ENCODE results near the gene GAREM1. TPM values are rescaled to one million over a fixed set of nuclear protein-coding genes. Genes with fewer than 3 reads are reported as not detected.

GAREM1 gene
- total RNA-seq, 2 experiments from 2014 or later = 0.05 TPM; not detected in 1

DNA sequence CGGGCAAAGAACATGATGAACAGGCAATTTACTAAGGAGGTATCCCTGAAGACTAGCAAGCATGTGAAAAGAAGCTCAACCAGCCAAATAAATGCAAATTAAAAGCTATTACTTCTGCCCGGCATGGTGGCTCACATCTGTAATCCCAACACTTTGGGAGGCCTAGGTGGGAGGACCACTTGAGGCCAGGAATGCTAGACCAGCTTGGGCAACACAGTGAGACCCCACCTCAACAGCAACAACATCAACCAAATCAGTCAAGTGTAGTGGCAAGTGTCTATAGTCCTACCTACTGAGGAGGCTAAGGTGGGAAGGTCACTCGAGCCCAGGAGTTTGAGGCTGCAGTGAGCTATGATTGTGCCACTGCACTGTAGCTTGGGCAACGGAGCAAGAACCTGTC is 141.7 kb downstream of the GAREM1 start:
- intact Hi-C loops (cut with micrococcal nuclease) = no loop called here

DNA sequence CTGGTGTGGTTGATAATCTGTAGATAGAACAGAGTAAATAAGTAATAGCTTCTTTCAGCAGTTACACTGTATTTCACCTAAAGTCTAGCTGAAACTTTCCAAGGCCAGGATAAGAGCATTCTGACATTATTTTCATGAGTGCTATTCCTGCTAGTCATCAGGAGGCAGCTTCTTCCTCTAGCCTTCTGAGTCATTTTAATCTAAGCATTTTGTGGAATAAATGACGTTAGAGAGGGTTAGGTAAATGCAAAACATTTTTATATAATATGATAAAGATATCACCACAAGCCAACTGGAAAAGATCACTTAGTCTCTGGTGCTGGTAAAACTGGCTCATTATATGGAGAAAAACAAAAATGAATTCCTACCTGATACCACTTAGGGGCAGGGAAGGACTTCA is 142.3 kb downstream of the GAREM1 start:
- intact Hi-C loops (cut with micrococcal nuclease) = no loop called here
- no peak overlapping the region for H3K4me3 Mint-ChIP-seq
- H3K27me3 Mint-ChIP-seq = peaks cover 16% of the 10 kb centered on the region
- ChIA-PET CTCF (no interaction called here), POLR2A (no interaction called here)
- no peak overlapping the region for H3K27ac Mint-ChIP-seq
- H3K9me3 Mint-ChIP-seq = no peaks in the 10 kb centered on the region
- no peaks in the 10 kb centered on the region for H3K4me1 Mint-ChIP-seq (ENCODE audit: low read depth)
- no peak for DNase-seq
- H3K36me3 Mint-ChIP-seq = no peaks in the 10 kb centered on the region

More for the DNA sequence above, 141.7 kb downstream of the GAREM1 start:
- Mint-ChIP-seq H3K9me3 (no peaks in the 10 kb centered on the region), H3K27ac (no peak overlapping the region), H3K4me1 (ENCODE audit: low read depth) (no peaks in the 10 kb centered on the region), H3K36me3 (no peaks in the 10 kb centered on the region), H3K27me3 (peaks cover 16% of the 10 kb centered on the region), H3K4me3 (no peak overlapping the region)
- CTCF ChIA-PET = no interaction called here
- POLR2A ChIA-PET = no interaction called here
- no peak for DNase-seq

DNA sequence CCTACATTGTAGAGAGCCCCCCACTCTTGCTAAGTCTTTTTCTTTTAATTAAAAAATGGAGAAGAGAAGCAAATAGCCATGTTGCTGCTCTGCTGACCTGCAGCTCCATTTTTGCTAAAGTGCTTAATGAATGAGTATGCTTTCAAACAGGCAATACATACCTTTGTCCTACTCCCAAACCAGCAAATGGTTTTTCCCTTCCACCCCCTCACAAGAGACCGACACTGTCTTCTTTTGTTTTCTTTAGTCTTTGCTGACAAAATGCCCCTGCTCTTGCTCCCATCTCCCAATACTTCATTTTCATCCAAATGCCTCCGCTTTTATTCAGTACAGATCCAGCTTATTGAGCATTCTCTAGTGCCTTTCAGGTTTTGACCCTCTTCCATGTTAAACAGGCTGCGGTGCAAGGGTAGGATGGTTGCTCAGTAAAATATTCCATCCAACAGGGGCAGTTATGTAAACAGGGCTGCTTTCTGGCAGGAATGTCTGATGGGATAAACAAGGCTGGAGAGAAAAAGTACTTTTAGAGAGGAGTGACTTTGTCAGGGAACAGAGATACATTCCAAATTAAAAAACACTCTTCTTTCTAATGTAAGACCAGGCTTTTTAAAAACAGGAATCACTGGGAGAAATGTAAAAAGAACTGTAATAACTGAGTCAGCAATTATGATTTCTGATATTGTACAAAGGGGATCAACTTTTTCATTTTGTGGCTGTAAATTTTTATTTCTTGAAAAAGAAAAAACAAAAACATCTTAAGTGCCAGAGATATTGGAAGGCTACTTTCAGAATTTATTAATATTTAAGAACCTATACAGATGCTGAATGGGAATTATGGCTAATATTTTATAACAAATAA is 144.0 kb downstream of the GAREM1 start:
- H3K9me3 Mint-ChIP-seq = no peaks in the 10 kb centered on the region
- no peaks in the 10 kb centered on the region for H3K4me1 Mint-ChIP-seq (ENCODE audit: low read depth)
- DNase-seq = no peak
- no peak overlapping the region for H3K4me3 Mint-ChIP-seq
- H3K27ac Mint-ChIP-seq = no peak overlapping the region
- ChIA-PET CTCF (no interaction called here), POLR2A (no interaction called here)
- peaks cover 16% of the 10 kb centered on the region for H3K27me3 Mint-ChIP-seq
- H3K36me3 Mint-ChIP-seq = no peaks in the 10 kb centered on the region
- intact Hi-C loops (cut with micrococcal nuclease) = no loop called here

GRCh38 chr18:32324181-32324580 is 146.5 kb downstream of the GAREM1 start:
- DNase-seq = no peak
- no peaks in the 10 kb centered on the region for H3K4me1 Mint-ChIP-seq (ENCODE audit: low read depth)
- H3K27ac Mint-ChIP-seq = no peak overlapping the region
- peaks cover 15% of the 10 kb centered on the region for H3K27me3 Mint-ChIP-seq
- H3K4me3 Mint-ChIP-seq = no peak overlapping the region
- intact Hi-C loops (cut with micrococcal nuclease) = no loop called here
- no peaks in the 10 kb centered on the region for H3K36me3 Mint-ChIP-seq
- POLR2A ChIA-PET = no interaction called here
- CTCF ChIA-PET = no interaction called here
- no peaks in the 10 kb centered on the region for H3K9me3 Mint-ChIP-seq

- intact Hi-C loops (cut with micrococcal nuclease) = no loop called here
- H3K27ac Mint-ChIP-seq = no peak overlapping the region
Observed at GRCh38 chr18:32321826-32322225, 148.9 kb downstream of the GAREM1 start.

DNA sequence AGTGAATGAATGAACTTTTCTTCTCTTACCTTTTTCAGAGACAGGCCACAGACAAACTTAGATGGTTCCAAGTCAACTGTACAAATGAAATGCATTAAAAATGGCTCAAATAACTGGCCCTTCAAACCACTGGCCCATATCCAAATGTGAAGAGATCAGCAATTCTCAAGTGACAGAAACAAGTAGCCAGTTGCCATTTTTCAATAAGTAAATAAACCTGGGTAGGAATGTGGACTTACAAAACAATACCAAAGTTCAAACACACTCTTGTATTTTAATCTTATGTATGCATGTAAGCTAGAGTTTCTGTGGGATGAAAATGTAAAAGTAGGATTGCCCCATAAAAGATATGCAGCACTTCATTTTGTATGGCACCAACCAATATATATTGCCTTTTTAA is 151.6 kb downstream of the GAREM1 start:
- no peaks in the 10 kb centered on the region for H3K9me3 Mint-ChIP-seq
- no peak for DNase-seq
- no peak overlapping the region for H3K4me3 Mint-ChIP-seq
- no peak overlapping the region for H3K27ac Mint-ChIP-seq
- H3K4me1 Mint-ChIP-seq (ENCODE audit: low read depth) = no peaks in the 10 kb centered on the region
- POLR2A ChIA-PET = no interaction called here
- CTCF ChIA-PET = no interaction called here
- no peaks in the 10 kb centered on the region for H3K36me3 Mint-ChIP-seq
- peaks cover 5% of the 10 kb centered on the region for H3K27me3 Mint-ChIP-seq
- intact Hi-C loops (cut with micrococcal nuclease) = no loop called here

More at GRCh38 chr18:32321826-32322225, 148.9 kb downstream of the GAREM1 start:
- H3K4me3 Mint-ChIP-seq = no peak overlapping the region
- peaks cover 7% of the 10 kb centered on the region for H3K27me3 Mint-ChIP-seq
- H3K9me3 Mint-ChIP-seq = no peaks in the 10 kb centered on the region
- POLR2A ChIA-PET = no interaction called here
- CTCF ChIA-PET = interaction anchor here (0.5 kb wide), 1 partner anchor 55 kb away, joined by 3 read pairs; no protein-coding TSS in a partner anchor
- no peak for DNase-seq
- H3K36me3 Mint-ChIP-seq = no peaks in the 10 kb centered on the region
- no peaks in the 10 kb centered on the region for H3K4me1 Mint-ChIP-seq (ENCODE audit: low read depth)

DNA sequence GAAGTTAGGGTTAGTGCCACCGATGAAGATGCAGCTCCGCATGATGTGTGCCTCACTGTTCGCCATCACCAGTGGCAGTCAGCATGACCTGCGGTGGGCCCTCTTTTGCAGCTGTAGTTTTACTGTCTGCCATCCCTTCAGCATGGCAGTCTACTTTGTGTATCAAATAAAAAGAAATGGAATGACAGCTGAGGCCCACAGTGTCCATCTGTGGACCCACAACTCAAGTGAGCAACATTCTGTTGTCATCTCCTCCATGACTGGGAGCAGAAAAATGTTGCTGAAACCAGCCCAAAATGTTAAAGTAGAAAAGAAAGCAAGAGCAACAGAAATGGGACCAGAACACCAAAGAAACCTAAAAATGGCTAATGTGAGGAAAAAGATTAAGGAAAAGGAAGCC is 152.1 kb downstream of the GAREM1 start:
- Mint-ChIP-seq H3K4me1 (ENCODE audit: low read depth) (no peaks in the 10 kb centered on the region), H3K27me3 (peaks cover 5% of the 10 kb centered on the region), H3K4me3 (no peak overlapping the region), H3K27ac (no peak overlapping the region), H3K36me3 (no peaks in the 10 kb centered on the region), H3K9me3 (no peaks in the 10 kb centered on the region)
- POLR2A ChIA-PET = no interaction called here
- CTCF ChIA-PET = no interaction called here
- intact Hi-C loops (cut with micrococcal nuclease) = no loop called here
- no peak for DNase-seq

DNA sequence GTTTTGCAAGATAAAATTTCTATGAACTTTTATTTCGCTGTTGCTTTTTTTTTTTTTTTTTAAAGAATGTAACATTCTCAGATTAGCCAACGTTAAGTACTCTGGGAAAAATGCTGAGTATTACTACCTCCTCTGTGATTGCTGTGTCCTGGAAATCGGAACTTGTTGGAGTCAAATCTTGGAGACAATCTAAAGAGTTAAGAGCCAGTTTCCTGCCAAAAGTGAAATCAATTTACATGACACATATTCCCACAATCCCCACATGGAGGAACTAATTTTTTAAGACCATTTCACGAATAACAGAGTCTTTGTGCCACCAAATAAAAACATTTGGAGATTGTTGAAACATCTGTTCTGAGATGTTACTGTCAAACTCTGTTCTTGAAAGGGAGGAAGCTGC is 153.0 kb downstream of the GAREM1 start:
- no peak for DNase-seq
- H3K36me3 Mint-ChIP-seq = no peaks in the 10 kb centered on the region
- ChIA-PET CTCF (no interaction called here), POLR2A (no interaction called here)
- intact Hi-C loops (cut with micrococcal nuclease) = no loop called here
- H3K27me3 Mint-ChIP-seq = peaks cover 5% of the 10 kb centered on the region
- no peak overlapping the region for H3K27ac Mint-ChIP-seq
- no peak overlapping the region for H3K4me3 Mint-ChIP-seq
- no peaks in the 10 kb centered on the region for H3K4me1 Mint-ChIP-seq (ENCODE audit: low read depth)
- no peaks in the 10 kb centered on the region for H3K9me3 Mint-ChIP-seq

DNA sequence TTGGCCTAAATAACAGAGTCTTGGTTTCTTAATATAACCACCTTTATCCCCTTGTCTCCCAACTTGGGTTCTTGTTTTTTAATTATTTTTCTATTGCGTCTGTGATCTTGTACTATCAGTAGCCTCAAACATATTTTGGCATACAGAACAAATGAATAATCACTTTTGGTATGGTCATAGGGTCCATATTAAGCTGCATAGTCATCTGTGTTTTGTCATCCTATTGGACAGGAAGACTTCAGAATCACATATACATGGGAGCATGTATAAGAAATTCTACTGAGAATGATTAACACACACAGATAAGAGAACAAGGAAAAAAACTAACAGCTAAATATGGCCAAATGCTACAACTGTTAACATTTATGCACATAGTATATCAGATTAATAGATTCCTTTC is 154.8 kb downstream of the GAREM1 start:
- no peak overlapping the region for H3K4me3 Mint-ChIP-seq
- DNase-seq = no peak
- H3K4me1 Mint-ChIP-seq (ENCODE audit: low read depth) = no peaks in the 10 kb centered on the region
- no peak overlapping the region for H3K27ac Mint-ChIP-seq
- peaks cover 2% of the 10 kb centered on the region for H3K27me3 Mint-ChIP-seq
- ChIA-PET POLR2A (no interaction called here), CTCF (no interaction called here)
- H3K9me3 Mint-ChIP-seq = no peaks in the 10 kb centered on the region
- H3K36me3 Mint-ChIP-seq = no peaks in the 10 kb centered on the region
- intact Hi-C loops (cut with micrococcal nuclease) = no loop called here

DNA sequence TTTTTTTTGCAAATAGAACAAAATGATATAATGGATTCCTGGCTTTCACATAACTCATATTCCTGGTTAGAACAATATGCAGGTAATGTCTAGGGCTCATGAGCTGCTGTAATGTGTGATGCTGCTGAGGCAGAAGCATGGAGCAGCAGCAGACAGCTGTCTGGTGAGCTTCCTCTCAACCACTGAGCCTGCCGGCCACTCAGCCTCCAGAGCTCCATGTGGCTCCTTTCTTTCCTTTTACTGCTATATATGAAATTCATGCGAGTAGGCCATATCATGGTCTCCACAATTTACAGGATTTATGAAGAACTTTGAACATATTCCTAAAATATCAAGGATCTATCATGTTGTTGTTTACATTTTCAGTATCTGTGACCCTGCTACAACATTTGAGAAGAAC is 159.9 kb downstream of the GAREM1 start:
- CTCF ChIA-PET = interaction anchor here (0.7 kb wide), 1 partner anchor 39 kb away, joined by 3 read pairs; no protein-coding TSS in a partner anchor
- no peaks in the 10 kb centered on the region for H3K9me3 Mint-ChIP-seq
- POLR2A ChIA-PET = no interaction called here
- H3K4me3 Mint-ChIP-seq = no peak overlapping the region
- intact Hi-C loops (cut with micrococcal nuclease) = no loop called here
- no peaks in the 10 kb centered on the region for H3K4me1 Mint-ChIP-seq (ENCODE audit: low read depth)
- H3K36me3 Mint-ChIP-seq = no peaks in the 10 kb centered on the region
- H3K27ac Mint-ChIP-seq = no peak overlapping the region
- DNase-seq = no peak
- peaks cover under 1% of the 10 kb centered on the region for H3K27me3 Mint-ChIP-seq

GRCh38 chr18:32310101-32310500 is 160.6 kb downstream of the GAREM1 start:
- H3K4me3 Mint-ChIP-seq = no peak overlapping the region
- POLR2A ChIA-PET = no interaction called here
- intact Hi-C loops (cut with micrococcal nuclease) = no loop called here
- no peaks in the 10 kb centered on the region for H3K4me1 Mint-ChIP-seq (ENCODE audit: low read depth)
- H3K27ac Mint-ChIP-seq = no peak overlapping the region
- DNase-seq = no peak
- H3K27me3 Mint-ChIP-seq = no peaks in the 10 kb centered on the region
- H3K9me3 Mint-ChIP-seq = no peaks in the 10 kb centered on the region
- CTCF ChIA-PET = interaction anchor here (0.7 kb wide), 1 partner anchor 38 kb away, joined by 3 read pairs; no protein-coding TSS in a partner anchor
- no peaks in the 10 kb centered on the region for H3K36me3 Mint-ChIP-seq

- intact Hi-C loops (cut with micrococcal nuclease) = no loop called here
- ChIA-PET CTCF (interaction anchor here (0.9 kb wide), 1 partner anchor 37 kb away, joined by 3 read pairs; no protein-coding TSS in a partner anchor), POLR2A (no interaction called here)
- Mint-ChIP-seq H3K36me3 (no peaks in the 10 kb centered on the region), H3K4me1 (ENCODE audit: low read depth) (no peaks in the 10 kb centered on the region), H3K4me3 (no peak overlapping the region), H3K27ac (no peak overlapping the region), H3K9me3 (no peaks in the 10 kb centered on the region), H3K27me3 (no peaks in the 10 kb centered on the region)
- no peak for DNase-seq
Observed at GRCh38 chr18:32308493-32309120, 162.1 kb downstream of the GAREM1 start.

GRCh38 chr18:32303400-32303799 is 167.3 kb downstream of the GAREM1 start:
- Mint-ChIP-seq H3K27me3 (no peaks in the 10 kb centered on the region), H3K27ac (no peak overlapping the region), H3K9me3 (no peaks in the 10 kb centered on the region), H3K4me3 (no peak overlapping the region), H3K4me1 (ENCODE audit: low read depth) (peaks cover 5% of the 10 kb centered on the region), H3K36me3 (no peaks in the 10 kb centered on the region)
- ChIA-PET CTCF (interaction anchor here (1.4 kb wide), 1 partner anchor 15 kb away, joined by 5 read pairs; no protein-coding TSS in a partner anchor), POLR2A (no interaction called here)
- intact Hi-C loops (cut with micrococcal nuclease) = no loop called here
- DNase-seq = no peak
